Measurements from ENCODE around the gene SYK.

Gene SYK

DNA sequence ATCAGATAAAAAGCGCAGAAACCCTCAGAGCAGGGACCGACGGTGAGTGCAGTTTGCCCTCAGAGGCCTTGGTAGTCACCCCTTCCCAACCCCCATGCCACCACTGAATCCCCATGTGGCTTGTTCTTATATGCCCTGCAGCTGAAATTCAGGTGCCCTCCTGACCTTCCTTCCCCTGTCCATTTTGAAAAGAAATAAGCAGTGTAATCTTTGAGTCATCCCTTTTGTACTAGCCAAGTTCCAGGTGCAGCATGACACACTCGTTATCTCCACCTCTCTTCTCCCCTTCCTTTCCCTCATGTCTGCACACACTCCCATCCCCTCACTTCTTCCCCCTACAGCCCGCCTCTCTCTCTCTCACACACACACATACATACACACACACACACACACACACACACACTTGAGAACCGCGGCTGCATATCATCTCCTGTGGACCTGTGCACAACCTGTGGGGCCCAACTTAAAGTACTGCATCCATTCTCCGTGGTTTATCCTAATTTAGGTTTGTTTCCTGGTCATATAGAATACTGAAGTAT, 53.1 kb downstream of the SYK start:
- DNase-seq: no peak

- DNase-seq: no peak
Observed at GRCh38 chr9:90855208-90855902, 53.7 kb downstream of the SYK start.

DNA sequence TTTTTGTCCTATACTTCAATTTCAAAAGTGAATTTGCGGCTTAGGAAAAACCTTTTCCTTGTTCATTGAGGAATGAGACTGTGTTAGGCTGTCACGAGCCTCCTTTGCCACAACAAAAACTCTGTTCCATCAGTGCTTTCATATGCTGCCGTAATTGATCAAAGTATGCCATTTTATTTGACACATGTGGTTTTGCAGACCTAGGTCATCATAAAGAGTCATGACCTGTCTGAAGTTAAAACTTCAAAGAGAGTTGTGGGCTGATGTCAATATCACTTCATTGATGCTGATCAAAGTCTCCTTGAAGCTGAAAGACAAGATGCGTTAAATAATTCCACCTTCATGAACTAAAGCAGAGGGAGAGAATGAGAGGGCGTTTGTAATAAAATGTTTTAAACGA, 55.5 kb downstream of the SYK start:
- DNase-seq: no peak

DNA sequence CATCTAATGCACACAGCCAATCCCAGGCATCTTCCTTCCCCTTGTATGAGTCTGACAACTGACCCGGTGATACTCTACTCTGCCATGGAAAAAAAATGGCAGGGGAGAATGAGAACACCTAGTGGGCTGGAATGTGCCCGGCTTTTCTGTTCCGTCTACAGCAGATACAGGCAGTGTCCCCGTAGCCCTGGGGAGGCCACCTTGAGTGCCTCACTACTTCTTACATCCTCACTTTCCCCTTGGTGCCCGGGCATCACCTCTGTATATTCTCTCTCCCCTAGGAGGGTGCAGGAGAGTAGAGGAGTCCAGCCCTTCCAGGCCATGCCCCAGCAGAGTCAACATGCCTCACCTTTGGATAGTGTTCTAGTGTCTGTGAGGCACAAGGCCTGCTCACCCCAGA, 56.2 kb downstream of the SYK start:
- no peak for DNase-seq

- no peak for DNase-seq
Observed at GRCh38 chr9:90858457-90858901, 56.9 kb downstream of the SYK start.

DNA sequence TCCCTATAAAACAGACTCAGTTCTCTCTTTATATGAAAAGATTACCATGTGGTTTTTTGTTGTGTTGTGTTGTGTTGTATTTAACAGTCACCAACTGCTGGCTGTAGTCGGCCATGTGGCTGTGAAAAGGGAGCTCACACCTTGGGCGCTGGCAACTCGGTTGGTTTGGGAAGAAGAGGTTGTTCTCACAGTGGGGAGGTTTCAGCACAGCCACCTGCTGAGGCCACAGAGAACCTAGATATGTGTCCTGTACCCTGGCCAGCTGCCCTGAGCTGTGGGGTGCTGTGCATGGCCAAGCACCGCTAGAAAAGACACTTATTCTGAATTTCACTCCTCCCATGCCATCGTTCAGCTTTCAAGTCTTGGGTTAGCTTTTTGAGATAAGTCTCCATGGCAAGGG, 58.8 kb downstream of the SYK start:
- DNase-seq: no peak

- no peak for DNase-seq
Observed at GRCh38 chr9:90860826-90861225, 59.2 kb downstream of the SYK start.

- DNase-seq: no peak
Observed at GRCh38 chr9:90861380-90861779, 59.8 kb downstream of the SYK start.

DNA sequence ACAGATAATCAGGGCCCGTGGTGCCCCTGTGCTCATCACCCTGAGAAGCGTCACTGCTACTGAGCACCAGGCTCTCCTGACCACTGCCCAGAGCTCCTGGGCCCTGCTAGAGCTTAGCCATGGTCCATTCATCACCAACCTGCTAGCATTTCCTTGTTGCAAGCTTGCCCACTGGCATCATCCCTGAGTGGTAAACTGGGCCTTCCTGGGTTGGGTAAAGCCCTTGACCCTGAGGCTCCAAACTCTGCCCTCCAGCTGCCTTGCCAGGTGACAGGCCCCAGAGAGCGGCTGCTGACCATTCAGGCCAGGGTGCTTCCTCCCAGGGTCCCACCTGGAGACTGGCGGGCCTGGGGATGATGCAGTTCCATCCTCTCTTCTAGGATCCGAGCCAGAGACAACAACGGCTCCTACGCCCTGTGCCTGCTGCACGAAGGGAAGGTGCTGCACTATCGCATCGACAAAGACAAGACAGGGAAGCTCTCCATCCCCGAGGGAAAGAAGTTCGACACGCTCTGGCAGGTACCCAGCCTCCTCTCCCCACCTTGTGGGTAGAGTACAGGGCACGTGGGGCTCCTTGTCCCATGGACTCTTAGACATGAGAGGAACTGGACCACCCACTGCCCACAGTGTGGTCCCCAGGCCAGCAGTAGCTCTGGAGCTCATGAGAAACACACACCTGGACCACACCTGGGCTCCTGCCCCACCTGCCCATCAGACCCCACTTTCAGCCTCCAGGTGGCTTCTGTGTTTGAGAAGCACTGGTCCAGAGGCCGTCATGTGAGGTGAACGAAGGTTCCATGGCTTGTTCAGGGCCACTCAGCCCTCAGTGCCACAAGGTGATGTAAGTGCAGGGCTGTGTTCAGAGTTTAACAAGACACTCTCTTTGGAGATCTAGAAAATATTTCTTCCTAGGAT, 60.5 kb downstream of the SYK start:
- no peak for DNase-seq

DNA sequence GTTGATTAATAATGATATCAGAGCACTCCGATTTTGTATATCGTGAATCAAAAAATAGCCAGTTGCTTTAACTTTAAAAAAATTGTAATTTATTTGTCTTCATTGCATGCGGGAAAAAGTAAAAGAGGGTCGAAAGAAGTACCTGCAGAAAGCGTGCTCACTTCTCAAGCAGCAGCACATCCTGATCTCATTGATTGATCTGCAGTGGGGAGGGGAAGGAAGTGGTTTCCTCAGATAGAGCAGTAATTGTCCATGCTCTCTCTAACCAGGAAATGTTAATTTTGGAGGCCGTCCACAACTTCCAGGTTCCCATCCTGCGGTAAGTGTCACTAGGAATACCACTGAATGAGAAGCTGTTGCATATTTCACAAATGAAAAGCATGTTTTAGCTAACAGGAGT, 63.2 kb downstream of the SYK start:
- no peak for DNase-seq

- DNase-seq: no peak
Observed at GRCh38 chr9:90867101-90867500, 65.5 kb downstream of the SYK start.

DNA sequence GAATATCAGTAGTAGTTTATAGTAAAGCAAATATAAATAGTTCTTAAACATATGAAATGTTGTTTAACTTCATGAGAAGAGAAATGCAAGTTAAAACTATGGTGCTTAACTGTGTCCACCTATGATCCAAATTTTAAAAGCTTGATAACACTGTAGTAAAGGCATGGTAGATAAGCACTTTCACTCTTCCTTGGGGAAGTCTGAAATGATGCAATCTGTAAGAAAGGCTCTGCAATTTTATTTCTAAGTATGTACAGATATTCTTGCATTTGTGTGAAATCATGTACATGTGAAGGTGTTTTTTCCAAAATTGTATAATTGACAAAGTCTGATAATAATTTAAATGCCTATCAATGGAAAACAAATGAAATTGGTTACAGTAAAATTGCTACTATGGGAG, 66.9 kb downstream of the SYK start:
- no peak for DNase-seq

GRCh38 chr9:90869361-90869760, 67.7 kb downstream of the SYK start:
- DNase-seq: no peak

GRCh38 chr9:90870621-90871326, 69.2 kb downstream of the SYK start:
- no peak for DNase-seq

- DNase-seq: no peak
Observed at GRCh38 chr9:90871327-90871935, 69.8 kb downstream of the SYK start.

GRCh38 chr9:90872835-90873294, 71.2 kb downstream of the SYK start:
- peak; percentile 24 to 63 for DNase-seq

DNA sequence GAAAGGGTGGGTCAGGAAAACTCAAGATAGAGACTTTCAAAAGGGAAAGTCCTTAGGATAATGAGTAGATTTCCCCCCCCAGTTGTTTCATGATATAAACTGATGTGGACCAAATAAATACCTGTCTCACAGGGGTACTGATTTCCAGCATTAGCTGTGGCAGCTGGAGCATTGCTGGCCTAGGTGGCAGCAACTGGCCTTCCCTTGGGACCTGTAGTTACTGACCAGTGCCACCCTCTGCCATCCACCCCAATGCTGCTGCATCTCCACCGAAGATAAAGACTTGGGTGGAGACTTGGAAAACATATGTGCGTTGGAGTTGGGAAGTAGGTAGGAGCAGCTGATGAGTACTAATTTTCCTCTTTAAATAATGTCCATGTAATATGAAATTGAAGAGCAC, 71.8 kb downstream of the SYK start:
- DNase-seq: no peak

GRCh38 chr9:90874194-90874593, 72.6 kb downstream of the SYK start:
- no peak for DNase-seq

DNA sequence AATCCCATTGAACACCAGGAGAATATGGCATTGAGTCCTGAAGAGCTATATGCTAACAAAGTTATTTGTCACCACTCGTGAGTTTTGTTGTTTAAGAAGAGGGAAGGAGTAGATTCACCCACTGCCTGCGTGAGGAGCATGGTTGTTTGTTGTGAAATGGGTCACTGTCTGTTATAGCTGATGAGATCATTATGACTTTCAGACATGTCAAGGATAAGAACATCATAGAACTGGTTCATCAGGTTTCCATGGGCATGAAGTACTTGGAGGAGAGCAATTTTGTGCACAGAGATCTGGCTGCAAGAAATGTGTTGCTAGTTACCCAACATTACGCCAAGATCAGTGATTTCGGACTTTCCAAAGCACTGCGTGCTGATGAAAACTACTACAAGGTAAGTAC, 76.9 kb downstream of the SYK start:
- DNase-seq: no peak

DNA sequence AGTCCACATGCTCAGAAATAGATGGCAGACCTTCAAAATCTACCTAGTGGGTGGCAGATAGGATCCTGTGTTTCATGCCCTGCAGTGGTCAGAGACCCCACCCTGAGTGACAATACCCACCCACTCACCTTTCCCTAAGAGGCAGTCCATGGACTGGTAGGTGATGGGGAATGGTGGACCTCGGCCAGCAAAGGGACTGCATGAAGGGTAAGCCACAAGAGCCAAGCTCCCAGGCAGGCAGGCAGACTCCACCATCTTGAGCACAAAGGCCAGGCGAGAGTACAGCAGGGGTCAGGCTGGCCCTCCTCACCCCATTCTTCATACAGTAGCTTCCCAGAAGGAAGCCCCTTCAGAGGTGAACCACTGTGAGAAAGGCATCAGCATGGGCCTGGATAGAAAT, 78.4 kb downstream of the SYK start:
- DNase-seq: no peak

- DNase-seq: no peak
Observed at GRCh38 chr9:90880669-90881068, 79.0 kb downstream of the SYK start.

DNA sequence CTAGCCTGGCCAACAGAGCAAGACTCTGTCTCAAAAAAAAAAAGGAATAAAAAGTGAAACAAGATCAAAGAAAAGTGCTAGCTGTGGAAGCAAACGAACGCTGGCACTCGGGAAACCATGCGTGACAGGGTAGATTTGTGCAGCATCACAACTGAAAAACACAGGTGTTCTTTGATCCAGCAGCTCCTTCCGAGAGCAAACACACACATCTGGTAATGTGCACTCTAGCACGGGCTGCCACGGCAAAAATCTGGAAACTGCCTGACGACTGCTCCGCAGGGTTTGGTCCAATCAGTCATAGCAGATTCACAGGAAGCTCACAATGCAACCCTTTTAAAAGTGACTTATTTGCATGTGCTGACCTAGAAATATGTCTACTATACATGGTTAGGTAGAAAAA, 80.0 kb downstream of the SYK start:
- no peak for DNase-seq

Measured in NCI-H187 (cell line).